ENCODE results near the gene C1QTNF1. TPM values are rescaled to one million over a fixed set of nuclear protein-coding genes. Genes with fewer than 3 reads are reported as not detected.
"Not testable (repeated sequence)": the region's sequence is repeated elsewhere in the genome, so short reads cannot be mapped to it uniquely, and the experiment has no call there.

The C1QTNF1 gene
- total RNA-seq, 8 experiments from 2014 or later = 0.25 to 51.1 (median 2.7) TPM

GRCh38 chr17:79026376-79027273, 2.7 kb downstream of the C1QTNF1 start:
- 24 to 100% (median 83%) methylated on average over 1 to 5 of the region's 16 CpGs; no CpG with 5 or more reads in 5 of the 10 experiments for WGBS, 10 experiments
- peak in 3 of 8 experiments; percentile 10 to 44 (median 12) for ATAC-seq (replicated peaks in 6 of 8)

GRCh38 chr17:79027274-79027924, 3.4 kb downstream of the C1QTNF1 start:
- Histone ChIP-seq H3K27ac (no peak overlapping the region), H3K4me1 (replicated peaks in 1 of 2) (peaks cover 5 to 11% of the 10 kb centered on the region in 2 donors), H3K4me3 (no peak overlapping the region)
- in situ Hi-C loops (cut with MboI; ENCODE audit: low pct_unique_long_range_greater_than_20kb in 2 of 9, low sequenced_read_pairs in 9 of 9, unreplicated experiment in 9 of 9) = no loop called here
- peak in 3 of 8 experiments; percentile 9 to 16 (median 13) for ATAC-seq (replicated peaks in 6 of 8)
- 0 to 35% (median 21%) methylated on average over 1 to 2 of the region's 10 CpGs; no CpG with 5 or more reads in 6 of the 10 experiments for WGBS, 10 experiments

More at GRCh38 chr17:79026376-79027273, 2.7 kb downstream of the C1QTNF1 start:
- Histone ChIP-seq H3K4me1 (replicated peaks in 1 of 2) (peaks cover 5 to 11% of the 10 kb centered on the region in 2 donors), H3K27ac (no peak overlapping the region), H3K4me3 (no peak overlapping the region)
- in situ Hi-C loops (cut with MboI; ENCODE audit: low pct_unique_long_range_greater_than_20kb in 2 of 9, low sequenced_read_pairs in 9 of 9, unreplicated experiment in 9 of 9) = no loop called here

- in situ Hi-C loops (cut with MboI; ENCODE audit: low pct_unique_long_range_greater_than_20kb in 2 of 9, low sequenced_read_pairs in 9 of 9, unreplicated experiment in 9 of 9) = no loop called here
- Histone ChIP-seq H3K4me3 (no peak overlapping the region), H3K27ac (no peak overlapping the region), H3K4me1 (replicated peaks in 1 of 2) (peaks cover 5 to 11% of the 10 kb centered on the region in 2 donors)
- WGBS, 10 experiments = 12 to 44% (median 32%) methylated on average over 1 to 5 of the region's 16 CpGs; no CpG with 5 or more reads in 6 of the 10 experiments
- peak in 3 of 8 experiments; percentile 4 to 9 (median 5) for ATAC-seq (replicated peaks in 6 of 8)
These were observed 4.0 kb downstream of the C1QTNF1 start for GRCh38 chr17:79027925-79028491.

GRCh38 chr17:79028496-79029326, 4.7 kb downstream of the C1QTNF1 start:
- in situ Hi-C loops (cut with MboI; ENCODE audit: low pct_unique_long_range_greater_than_20kb in 2 of 9, low sequenced_read_pairs in 9 of 9, unreplicated experiment in 9 of 9) = no loop called here
- no peak overlapping the region for H3K27ac ChIP-seq
- ATAC-seq (replicated peaks in 6 of 8) = peak in 1 of 8 experiments; percentile 14
- peaks cover 5 to 11% of the 10 kb centered on the region in 2 donors for H3K4me1 ChIP-seq (replicated peaks in 1 of 2)
- 44 to 76% (median 64%) methylated on average over 3 to 7 of the region's 17 CpGs; no CpG with 5 or more reads in 5 of the 10 experiments for WGBS, 10 experiments
- H3K4me3 ChIP-seq = no peak overlapping the region

GRCh38 chr17:79029327-79030009, 5.5 kb downstream of the C1QTNF1 start:
- no peak for ATAC-seq (replicated peaks in 6 of 8)

GRCh38 chr17:79030636-79031035, 6.7 kb downstream of the C1QTNF1 start:
- in situ Hi-C loops (cut with MboI; ENCODE audit: low pct_unique_long_range_greater_than_20kb in 2 of 9, low sequenced_read_pairs in 9 of 9, unreplicated experiment in 9 of 9); H3K27ac ChIP-seq; H3K4me3 ChIP-seq; ATAC-seq (replicated peaks in 6 of 8); H3K4me1 ChIP-seq (replicated peaks in 1 of 2): not testable (repeated sequence)
- WGBS, 10 experiments = 39 to 98% (median 79%) methylated on average over 2 to 11 of the region's 12 CpGs

More at GRCh38 chr17:79029327-79030009, 5.5 kb downstream of the C1QTNF1 start:
- Histone ChIP-seq H3K4me1 (replicated peaks in 1 of 2) (peaks cover 4 to 10% of the 10 kb centered on the region in 2 donors), H3K4me3 (no peak overlapping the region), H3K27ac (no peak overlapping the region)
- in situ Hi-C loops (cut with MboI; ENCODE audit: low pct_unique_long_range_greater_than_20kb in 2 of 9, low sequenced_read_pairs in 9 of 9, unreplicated experiment in 9 of 9) = no loop called here
- WGBS, 10 experiments = 49 to 100% (median 87%) methylated on average over 1 to 8 of the region's 16 CpGs; no CpG with 5 or more reads in 1 of the 10 experiments

GRCh38 chr17:79031996-79032875, 8.3 kb downstream of the C1QTNF1 start:
- Histone ChIP-seq H3K4me3 (no peak overlapping the region), H3K27ac (no peak overlapping the region), H3K4me1 (replicated peaks in 1 of 2) (peaks cover 0 to 2% of the 10 kb centered on the region in 2 donors)
- in situ Hi-C loops (cut with MboI; ENCODE audit: low pct_unique_long_range_greater_than_20kb in 2 of 9, low sequenced_read_pairs in 9 of 9, unreplicated experiment in 9 of 9) = no loop called here
- 45 to 82% (median 74%) methylated on average over 1 to 16 of the region's 26 CpGs; no CpG with 5 or more reads in 2 of the 10 experiments for WGBS, 10 experiments
- peak in 1 of 8 experiments; percentile 7 for ATAC-seq (replicated peaks in 6 of 8)

- no peak overlapping the region for H3K27ac ChIP-seq
- ATAC-seq (replicated peaks in 6 of 8) = no peak
- WGBS, 10 experiments = 20 to 100% (median 84%) methylated on average over 1 to 6 of the region's 9 CpGs; no CpG with 5 or more reads in 2 of the 10 experiments
- no peaks in the 10 kb centered on the region for H3K4me1 ChIP-seq (replicated peaks in 1 of 2)
- in situ Hi-C loops (cut with MboI; ENCODE audit: low pct_unique_long_range_greater_than_20kb in 2 of 9, low sequenced_read_pairs in 9 of 9, unreplicated experiment in 9 of 9) = no loop called here
- no peak overlapping the region for H3K4me3 ChIP-seq
These were observed 9.2 kb downstream of the C1QTNF1 start for GRCh38 chr17:79033046-79033616.

- no peaks in the 10 kb centered on the region for H3K4me1 ChIP-seq (replicated peaks in 1 of 2)
- in situ Hi-C loops (cut with MboI; ENCODE audit: low pct_unique_long_range_greater_than_20kb in 2 of 9, low sequenced_read_pairs in 9 of 9, unreplicated experiment in 9 of 9) = no loop called here
- 47 to 100% (median 74%) methylated on average over 1 to 16 of the region's 28 CpGs; no CpG with 5 or more reads in 5 of the 10 experiments for WGBS, 10 experiments
- peak in 2 of 8 experiments; percentile 11 to 81 for ATAC-seq (replicated peaks in 6 of 8)
- H3K4me3 ChIP-seq = no peak overlapping the region
- no peak overlapping the region for H3K27ac ChIP-seq
These were observed 10.0 kb downstream of the C1QTNF1 start for GRCh38 chr17:79033741-79034501.

GRCh38 chr17:79034931-79035485, 11.0 kb downstream of the C1QTNF1 start:
- ATAC-seq (replicated peaks in 6 of 8) = no peak
- Histone ChIP-seq H3K27ac (no peak overlapping the region), H3K4me3 (no peak overlapping the region), H3K4me1 (replicated peaks in 1 of 2) (no peaks in the 10 kb centered on the region)
- in situ Hi-C loops (cut with MboI; ENCODE audit: low pct_unique_long_range_greater_than_20kb in 2 of 9, low sequenced_read_pairs in 9 of 9, unreplicated experiment in 9 of 9) = no loop called here
- 40 to 100% (median 80%) methylated on average over 1 to 3 of the region's 8 CpGs; no CpG with 5 or more reads in 5 of the 10 experiments for WGBS, 10 experiments
